ENCODE results near the gene OR2L8. TPM values are rescaled to one million over a fixed set of nuclear protein-coding genes. Genes with fewer than 3 reads are reported as not detected.
"Not testable (repeated sequence)": the region's sequence is repeated elsewhere in the genome, so short reads cannot be mapped to it uniquely, and the experiment has no call there.

OR2L8 gene
- total RNA-seq, 1 donor = 0.31 TPM

DNA sequence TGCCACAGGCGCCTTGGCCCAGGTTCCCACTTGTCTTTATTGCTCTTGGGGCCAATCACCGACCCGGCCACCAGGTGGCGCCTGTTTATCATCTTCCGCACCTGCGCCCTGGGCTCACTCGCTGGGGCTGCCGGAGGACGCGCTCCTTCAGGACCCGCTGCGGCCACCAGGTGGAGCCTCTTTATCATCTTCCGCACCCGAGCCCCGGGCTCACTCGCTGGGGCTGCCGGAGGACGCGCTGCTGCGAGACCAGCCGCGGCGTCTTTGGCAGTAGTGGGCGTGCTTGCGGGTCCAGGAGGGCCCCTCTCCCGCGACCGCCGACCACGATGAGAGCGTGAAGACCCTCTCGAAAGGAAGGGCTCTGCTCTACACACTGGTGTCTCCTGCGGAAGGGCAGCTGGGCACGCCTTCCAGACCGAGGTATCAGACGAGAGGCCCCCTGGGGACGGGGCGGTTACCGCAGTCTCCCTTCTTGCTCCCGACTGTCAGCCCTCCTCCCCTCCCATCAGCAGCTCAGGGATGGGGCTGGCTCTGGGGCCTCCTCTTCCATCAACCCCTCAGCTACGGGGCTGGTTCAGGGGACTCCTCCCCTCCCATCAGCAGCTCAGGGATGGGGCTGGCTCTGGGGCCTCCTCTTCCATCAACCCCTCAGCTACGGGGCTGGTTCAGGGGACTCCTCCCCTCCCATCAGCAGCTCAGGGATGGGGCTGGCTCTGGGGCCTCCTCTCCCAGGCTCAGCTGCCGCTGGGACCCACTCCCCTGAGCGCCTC is 11.5 kb upstream of the OR2L8 start:
- not testable (repeated sequence) for H3K4me1 ChIP-seq (ENCODE audit: insufficient read depth, low read length); H3K27me3 ChIP-seq (ENCODE audit: insufficient read depth, low read length); H3K9me3 ChIP-seq (ENCODE audit: low read depth, low read length)
- peak overlapping the region; percentile 40 for H3K4me3 ChIP-seq (ENCODE audit: low read length)

DNA sequence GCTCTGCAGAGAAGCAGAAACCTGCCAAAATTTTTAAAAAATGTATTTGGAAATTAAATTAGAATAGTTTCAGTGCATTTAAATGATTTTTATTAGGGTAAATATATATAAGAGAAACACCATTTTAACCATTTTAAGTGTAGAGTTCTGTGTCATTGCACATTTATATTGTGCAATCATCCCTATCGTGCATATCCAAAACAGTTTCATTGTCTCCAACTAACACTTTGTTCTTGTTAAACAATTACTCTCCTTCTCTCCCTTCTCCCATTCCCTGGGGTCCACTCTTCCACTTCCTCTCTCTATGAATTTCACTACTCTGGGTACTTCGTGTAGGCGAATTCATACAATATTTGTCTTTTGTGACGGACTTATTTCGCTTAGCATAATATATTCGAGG is 6.0 kb upstream of the OR2L8 start:
- no peaks in the 10 kb centered on the region for H3K9me3 ChIP-seq (ENCODE audit: low read depth, low read length)
- no peaks in the 10 kb centered on the region for H3K27me3 ChIP-seq (ENCODE audit: insufficient read depth, low read length)
- no peak overlapping the region for H3K4me3 ChIP-seq (ENCODE audit: low read length)
- no peaks in the 10 kb centered on the region for H3K4me1 ChIP-seq (ENCODE audit: insufficient read depth, low read length)

DNA sequence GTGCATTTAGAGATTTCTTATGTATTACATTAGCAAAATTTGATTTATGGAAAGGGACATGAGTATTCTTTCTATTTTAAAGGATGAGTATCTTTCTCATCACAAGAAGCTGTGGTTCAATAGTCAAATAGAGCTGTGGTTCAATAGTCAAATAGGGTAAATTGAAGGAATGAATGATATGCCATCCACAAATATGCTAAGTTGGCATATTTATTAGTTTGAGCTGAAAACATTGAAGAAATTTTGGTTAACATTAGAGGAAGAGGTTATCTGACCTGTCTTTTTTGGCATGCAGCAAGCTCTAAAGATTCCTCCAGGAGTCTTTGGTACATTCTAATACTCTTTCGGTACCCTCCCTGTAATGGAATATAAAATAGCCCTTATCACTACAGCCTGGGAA is 4.8 kb downstream of the OR2L8 start:
- no peak overlapping the region for H3K4me3 ChIP-seq (ENCODE audit: low read length)
- H3K9me3 ChIP-seq (ENCODE audit: low read depth, low read length) = no peaks in the 10 kb centered on the region
- no peaks in the 10 kb centered on the region for H3K27me3 ChIP-seq (ENCODE audit: insufficient read depth, low read length)
- H3K4me1 ChIP-seq (ENCODE audit: insufficient read depth, low read length) = no peaks in the 10 kb centered on the region

DNA sequence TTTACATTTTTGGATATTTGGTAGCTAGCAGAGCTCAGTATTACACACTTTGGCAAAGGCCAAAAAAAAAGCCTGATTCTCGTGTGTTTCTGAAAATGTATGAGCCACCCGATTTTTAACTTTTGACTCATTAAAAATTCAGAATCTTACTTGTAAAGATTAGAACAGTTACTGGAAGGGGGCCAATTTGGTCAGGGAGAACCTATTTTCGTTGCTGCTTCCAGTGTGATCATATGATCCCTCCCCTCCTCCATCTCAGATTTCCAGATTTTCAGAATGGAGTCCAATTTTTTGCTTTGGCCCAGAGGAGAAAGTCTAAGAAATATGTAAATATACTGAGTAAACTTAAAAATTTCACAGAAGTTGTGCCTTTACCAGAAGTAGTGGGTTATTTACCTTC is 13.1 kb downstream of the OR2L8 start:
- no peaks in the 10 kb centered on the region for H3K27me3 ChIP-seq (ENCODE audit: insufficient read depth, low read length)
- H3K4me3 ChIP-seq (ENCODE audit: low read length) = no peak overlapping the region
- peaks cover 5% of the 10 kb centered on the region for H3K4me1 ChIP-seq (ENCODE audit: insufficient read depth, low read length)
- no peaks in the 10 kb centered on the region for H3K9me3 ChIP-seq (ENCODE audit: low read depth, low read length)

DNA sequence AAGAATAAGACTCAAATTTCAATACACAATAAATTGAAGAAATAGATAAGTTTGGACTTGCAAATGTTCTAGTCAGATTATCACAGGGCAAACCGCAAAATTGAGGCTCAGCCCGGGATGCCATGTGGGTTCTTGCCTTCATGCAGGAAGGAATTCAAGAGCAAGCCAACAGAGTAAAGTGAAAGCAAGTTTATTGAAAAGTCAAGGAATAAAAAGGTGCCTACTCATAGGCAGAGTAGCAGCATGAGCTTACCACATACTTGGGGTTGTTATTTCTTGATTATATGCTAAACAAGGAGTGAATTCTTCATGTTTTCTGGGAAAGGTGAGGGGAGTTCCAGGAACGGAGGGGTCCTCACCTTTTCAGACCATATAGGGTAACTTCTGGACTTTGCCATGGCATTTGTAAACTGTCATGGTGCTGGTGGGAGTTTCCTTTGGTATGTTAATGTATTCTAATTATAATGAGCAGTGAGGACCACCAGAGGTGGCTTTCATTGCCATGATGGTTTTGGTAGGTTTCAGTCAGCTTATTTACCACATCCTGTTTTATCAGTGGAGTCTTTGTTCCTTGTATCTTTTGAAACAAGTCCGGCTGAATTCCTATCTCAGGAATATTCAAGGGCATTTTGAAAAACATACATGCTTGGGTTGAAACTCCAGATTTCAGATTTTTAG is 14.4 kb downstream of the OR2L8 start:
- H3K4me3 ChIP-seq (ENCODE audit: low read length) = no peak overlapping the region
- peaks cover 11% of the 10 kb centered on the region for H3K4me1 ChIP-seq (ENCODE audit: insufficient read depth, low read length)
- H3K27me3 ChIP-seq (ENCODE audit: insufficient read depth, low read length) = no peaks in the 10 kb centered on the region
- no peaks in the 10 kb centered on the region for H3K9me3 ChIP-seq (ENCODE audit: low read depth, low read length)

DNA sequence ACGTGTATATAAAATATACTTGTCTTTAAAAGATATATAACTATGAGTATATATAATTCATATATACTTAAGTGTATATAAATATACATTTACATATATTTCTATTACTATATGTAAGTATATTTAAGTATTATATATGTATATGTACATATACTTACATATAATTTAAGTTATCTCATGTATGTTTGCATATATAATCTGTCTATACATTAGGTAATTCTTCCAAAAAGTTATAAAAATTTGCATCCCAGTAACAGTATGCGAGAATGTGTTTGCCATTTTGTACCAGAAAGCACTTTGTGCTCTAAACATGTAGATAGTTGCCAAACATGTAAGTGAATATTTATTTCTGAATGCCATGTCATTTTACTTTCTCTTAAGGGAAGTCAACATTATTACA is 16.3 kb downstream of the OR2L8 start, which contains the start of gene OR2AK2:
OR2AK2 (plus strand) TSS at position 301 of the 400 bp plus-strand sequence. CDS start 144 bp downstream, outside the sequence.
- Histone ChIP-seq H3K9me3 (ENCODE audit: low read depth, low read length) (no peaks in the 10 kb centered on the region), H3K4me1 (ENCODE audit: insufficient read depth, low read length) (peaks cover 11% of the 10 kb centered on the region), H3K4me3 (ENCODE audit: low read length) (no peak within 1 kb of the TSS), H3K27me3 (ENCODE audit: insufficient read depth, low read length) (no peaks in the 10 kb centered on the region)

DNA sequence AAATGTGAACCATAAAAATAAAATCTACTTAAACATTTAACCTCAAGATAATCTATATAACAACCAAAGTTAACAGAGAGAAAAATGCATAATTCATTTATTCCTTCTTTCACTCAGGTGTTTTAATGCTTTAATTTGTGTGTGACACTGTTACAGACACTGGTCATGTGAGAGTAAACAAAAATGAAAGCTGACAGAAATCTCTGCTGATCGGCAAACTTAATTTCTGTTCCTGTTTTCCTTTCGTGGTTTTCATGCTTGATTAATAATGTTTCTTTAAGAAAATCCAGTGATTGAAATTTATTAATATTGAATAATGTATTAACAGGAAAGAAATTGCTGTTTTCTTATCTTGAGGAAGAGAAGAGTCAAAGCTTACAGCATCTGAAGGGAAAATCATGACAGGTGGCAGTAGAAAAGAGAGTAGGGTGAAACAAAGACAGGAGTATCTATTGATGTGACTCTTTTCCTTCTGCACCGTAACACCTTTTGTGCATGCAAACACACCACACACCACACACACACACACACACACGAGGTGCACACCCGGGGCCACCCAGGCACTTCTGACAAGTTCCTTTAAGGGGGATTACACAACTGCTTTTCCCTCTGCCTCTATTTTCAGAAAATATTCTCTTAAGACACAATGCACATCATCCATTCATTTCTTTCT is 18.0 kb downstream of the OR2L8 start:
- Histone ChIP-seq H3K9me3 (ENCODE audit: low read depth, low read length) (no peaks in the 10 kb centered on the region), H3K27me3 (ENCODE audit: insufficient read depth, low read length) (no peaks in the 10 kb centered on the region), H3K4me3 (ENCODE audit: low read length) (no peak overlapping the region), H3K4me1 (ENCODE audit: insufficient read depth, low read length) (peaks cover 11% of the 10 kb centered on the region)

DNA sequence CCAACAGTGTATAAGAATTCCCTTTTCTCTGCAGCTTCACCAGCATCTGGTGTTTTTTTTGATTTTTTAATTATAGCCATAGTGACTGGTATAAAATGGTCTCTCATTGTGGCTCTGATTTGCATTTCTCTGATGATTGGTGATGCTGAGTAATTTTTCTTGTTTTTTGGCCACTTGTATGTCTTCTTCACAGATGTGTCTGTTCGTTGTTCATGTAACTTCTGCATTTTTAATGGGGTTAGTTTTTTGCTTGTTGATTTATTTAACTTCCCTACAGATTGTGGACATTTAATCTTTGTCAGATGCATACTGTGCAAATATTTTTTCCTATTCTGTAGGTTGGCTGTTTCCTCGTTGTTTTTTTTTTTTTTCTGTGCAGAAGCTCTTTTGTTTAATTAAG is 44.3 kb downstream of the OR2L8 start:
- H3K9me3 ChIP-seq (ENCODE audit: low read depth, low read length) = no peaks in the 10 kb centered on the region
- H3K4me1 ChIP-seq (ENCODE audit: insufficient read depth, low read length) = no peaks in the 10 kb centered on the region
- no peaks in the 10 kb centered on the region for H3K27me3 ChIP-seq (ENCODE audit: insufficient read depth, low read length)
- H3K4me3 ChIP-seq (ENCODE audit: low read length) = no peak overlapping the region

DNA sequence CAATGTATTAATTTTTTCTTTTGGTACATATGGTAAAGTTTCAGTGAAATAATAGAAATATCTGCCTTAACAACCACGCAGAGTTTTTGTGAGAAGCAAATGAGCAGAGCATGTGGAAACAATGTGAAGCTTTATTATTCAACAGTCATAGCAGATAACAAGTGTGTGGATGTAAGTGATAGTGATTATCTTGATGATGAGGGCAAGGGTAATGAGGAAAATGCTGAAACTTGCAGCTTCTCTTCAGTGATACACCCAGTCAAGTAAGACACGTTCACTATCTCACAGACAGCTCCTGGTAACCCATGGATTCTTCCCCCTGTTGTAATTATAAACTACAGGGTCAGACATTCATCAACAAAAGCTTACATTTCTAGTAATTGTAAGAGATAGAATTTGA is 50.2 kb downstream of the OR2L8 start:
- H3K4me3 ChIP-seq (ENCODE audit: low read length) = no peak overlapping the region
- no peaks in the 10 kb centered on the region for H3K9me3 ChIP-seq (ENCODE audit: low read depth, low read length)
- H3K27me3 ChIP-seq (ENCODE audit: insufficient read depth, low read length) = no peaks in the 10 kb centered on the region
- no peaks in the 10 kb centered on the region for H3K4me1 ChIP-seq (ENCODE audit: insufficient read depth, low read length)

Other genes starting within 250 kb of the OR2L8 start
- gene OR6F1, start 232.2 kb upstream of the OR2L8 start, total RNA-seq = not detected
- not detected for gene OR14K1, start 210.2 kb upstream of the OR2L8 start, total RNA-seq
- not detected for gene OR14A2, start 200.7 kb upstream of the OR2L8 start, total RNA-seq
- not detected for gene OR1C1, start 188.3 kb upstream of the OR2L8 start, total RNA-seq
- gene OR14A16, start 124.7 kb upstream of the OR2L8 start, total RNA-seq = not detected
- gene OR11L1, start 107.0 kb upstream of the OR2L8 start, total RNA-seq = not detected
- 15.2 TPM for gene TRIM58, start 91.7 kb upstream of the OR2L8 start, total RNA-seq
- gene OR2W3, start 53.3 kb upstream of the OR2L8 start, total RNA-seq = 1.2 TPM
- 0.10 TPM for gene OR2T8, start 28.6 kb upstream of the OR2L8 start, total RNA-seq
- not detected for gene OR2AJ1, start 24.0 kb upstream of the OR2L8 start, total RNA-seq
- gene OR2AK2, start 16.4 kb downstream of the OR2L8 start, total RNA-seq = 0.10 TPM
- not detected for gene OR2L5, start 64.8 kb downstream of the OR2L8 start, total RNA-seq
- under 0.01 TPM for gene OR2L2, start 81.2 kb downstream of the OR2L8 start, total RNA-seq
- gene OR2L3, start 98.0 kb downstream of the OR2L8 start, total RNA-seq = not detected
- 0.21 TPM for gene OR2L13, start 146.3 kb downstream of the OR2L8 start, total RNA-seq
- not detected for gene OR2M5, start 196.3 kb downstream of the OR2L8 start, total RNA-seq
- gene OR2M2, start 226.0 kb downstream of the OR2L8 start, total RNA-seq = 0.10 TPM
- gene OR2M3, start 248.4 kb downstream of the OR2L8 start, total RNA-seq = not detected